ENCODE data around the gene MPP2.

GRCh38 chr17:43826206-43826605, 81.1 kb downstream of the MPP2 start:
- TF ChIP-seq CTCF (IDR thresholded peaks at IDR 0.05; ENCODE audit: low read depth, low read length, poor library complexity, severe bottlenecking) (no peak), EZH2phosphoT487 (IDR thresholded peaks at IDR 0.05; ENCODE audit: borderline replicate concordance, low read length) (no peak)
